ENCODE results near the gene SMG7. TPM values are rescaled to one million over a fixed set of nuclear protein-coding genes. Genes with fewer than 3 reads are reported as not detected.

The SMG7 gene
- total RNA-seq, 2 experiments from 2014 or later: 35.2 to 39.1 TPM

- no peak overlapping the region for H3K4me3 Mint-ChIP-seq
- intact Hi-C loops (cut with DNase I, micrococcal nuclease): no loop called here
- POLR2A ChIA-PET: interaction anchor here (0.7 kb wide), 1 partner anchor 1082 kb away, joined by 3 read pairs; no protein-coding TSS in a partner anchor
Observed at GRCh38 chr1:183435497-183435896, 36.8 kb upstream of the SMG7 start.

GRCh38 chr1:183438060-183438459 lies 34.2 kb upstream of the SMG7 start:
- Mint-ChIP-seq H3K27ac (no peak overlapping the region), H3K9me3 (no peaks in the 10 kb centered on the region), H3K4me1 (ENCODE audit: low read depth) (no peaks in the 10 kb centered on the region), H3K36me3 (ENCODE audit: low read depth) (no peaks in the 10 kb centered on the region), H3K27me3 (peaks cover 31% of the 10 kb centered on the region), H3K4me3 (no peak overlapping the region)
- Histone ChIP-seq H3K4me1 (ENCODE audit: insufficient read depth, low read length) (no peaks in the 10 kb centered on the region), H3K36me3 (ENCODE audit: insufficient read depth, low read length) (no peaks in the 10 kb centered on the region), H3K9me3 (ENCODE audit: control insufficient read depth in 1 of 2, insufficient read depth in 1 of 2, low read length in 2 of 2) (no peaks in the 10 kb centered on the region), H3K27ac (ENCODE audit: low read depth in 1 of 2, low read length in 2 of 2) (no peak overlapping the region), H3K27me3 (ENCODE audit: control insufficient read depth in 1 of 2, insufficient read depth in 2 of 2, low read length in 2 of 2) (no peaks in the 10 kb centered on the region), H3K4me3 (ENCODE audit: low read length) (no peak overlapping the region)
- ChIA-PET CTCF (no interaction called here), POLR2A (no interaction called here)
- TF ChIP-seq CTCF (IDR thresholded peaks at IDR 0.05): no peak
- ATAC-seq (ENCODE audit: poor library complexity) (no peak), DNase-seq (no peak)
- intact Hi-C loops (cut with DNase I, micrococcal nuclease): no loop called here

More at GRCh38 chr1:183435497-183435896, 36.8 kb upstream of the SMG7 start:
- Mint-ChIP-seq H3K27me3 (peaks cover 44% of the 10 kb centered on the region), H3K9me3 (no peaks in the 10 kb centered on the region), H3K27ac (no peak overlapping the region), H3K36me3 (ENCODE audit: low read depth) (no peaks in the 10 kb centered on the region), H3K4me1 (ENCODE audit: low read depth) (no peaks in the 10 kb centered on the region)
- Histone ChIP-seq H3K4me3 (ENCODE audit: low read length) (no peak overlapping the region), H3K4me1 (ENCODE audit: insufficient read depth, low read length) (no peaks in the 10 kb centered on the region), H3K36me3 (ENCODE audit: insufficient read depth, low read length) (no peaks in the 10 kb centered on the region), H3K27ac (ENCODE audit: low read depth in 1 of 2, low read length in 2 of 2) (no peak overlapping the region), H3K9me3 (ENCODE audit: control insufficient read depth in 1 of 2, insufficient read depth in 1 of 2, low read length in 2 of 2) (no peaks in the 10 kb centered on the region), H3K27me3 (ENCODE audit: control insufficient read depth in 1 of 2, insufficient read depth in 2 of 2, low read length in 2 of 2) (no peaks in the 10 kb centered on the region)
- TF ChIP-seq CTCF (IDR thresholded peaks at IDR 0.05): no peak
- CTCF ChIA-PET: no interaction called here
- DNase-seq (no peak), ATAC-seq (ENCODE audit: poor library complexity) (no peak)

GRCh38 chr1:183443011-183443410 lies 29.3 kb upstream of the SMG7 start:
- intact Hi-C loops (cut with DNase I, micrococcal nuclease): no loop called here
- POLR2A ChIA-PET: interaction anchor here (0.6 kb wide), 1 partner anchor 117 kb away, joined by 3 read pairs; no protein-coding TSS in a partner anchor
- Mint-ChIP-seq H3K27me3 (peaks cover 16% of the 10 kb centered on the region), H3K4me3 (no peak overlapping the region), H3K36me3 (ENCODE audit: low read depth) (no peaks in the 10 kb centered on the region), H3K9me3 (no peaks in the 10 kb centered on the region), H3K4me1 (ENCODE audit: low read depth) (no peaks in the 10 kb centered on the region), H3K27ac (no peak overlapping the region)
- ATAC-seq (ENCODE audit: poor library complexity): no peak
- Histone ChIP-seq H3K9me3 (ENCODE audit: control insufficient read depth in 1 of 2, insufficient read depth in 1 of 2, low read length in 2 of 2) (no peaks in the 10 kb centered on the region), H3K36me3 (ENCODE audit: insufficient read depth, low read length) (no peaks in the 10 kb centered on the region), H3K27ac (ENCODE audit: low read depth in 1 of 2, low read length in 2 of 2) (no peak overlapping the region), H3K27me3 (ENCODE audit: control insufficient read depth in 1 of 2, insufficient read depth in 2 of 2, low read length in 2 of 2) (no peaks in the 10 kb centered on the region), H3K4me3 (ENCODE audit: low read length) (no peak overlapping the region), H3K4me1 (ENCODE audit: insufficient read depth, low read length) (no peaks in the 10 kb centered on the region)
- TF ChIP-seq CTCF (IDR thresholded peaks at IDR 0.05): no peak
- CTCF ChIA-PET: no interaction called here
- no peak for DNase-seq
